Pancreas (tissue), 10 donors: ENCODE measurements around the gene EHD4. TPM values are rescaled to one million over a fixed set of nuclear protein-coding genes. Genes with fewer than 3 reads are reported as not detected.

Experiments used
- ATAC-seq, 4 donors: fragments of 200-7000 bp; cut with Tn5 transposase; one replicate each; pipeline versions ENCODE4 v1.8.0 to v1.9.1; 2020; ENCODE audit warnings: mild to moderate bottlenecking in 4 of 4, moderate library complexity in 4 of 4
- DNase-seq, 6 donors: peaks; one replicate each; pipeline ENCODE4 v3.0.0-alpha.2; 2020
- FAIRE-seq: peaks from 2 replicates; lab custom pipeline; 2012; peaks lifted over from hg19 to GRCh38; lab: Jason Lieb, UNC
- H3K27ac ChIP-seq, 4 donors: fragments of 200-600 bp; sonication (generic); 1 replicate in 3 of 4; 2 replicates in 1 of 4; pipeline versions ENCODE4 v1.5.0 to v1.8.0; 2020
- H3K27me3 ChIP-seq, 4 donors: fragments of 200-600 bp; one replicate each; pipeline ENCODE4 v1.8.0; 2021
- H3K36me3 ChIP-seq, 3 donors: fragments of 200-600 bp; sonication (generic) in 1 of 3; one replicate each; pipeline versions ENCODE4 v1.5.0 to v1.8.0; 2020 to 2021
- H3K4me1 ChIP-seq, 3 donors: fragments of 200-600 bp; one replicate each; pipeline ENCODE4 v1.8.0; 2021
- H3K4me3 ChIP-seq, 4 donors: fragments of 200-600 bp; sonication (generic) in 2 of 4; one replicate each; pipeline versions ENCODE4 v1.5.0 to v1.8.0; 2020 to 2021
- H3K9me3 ChIP-seq, 4 donors: fragments of 200-600 bp; one replicate each; pipeline ENCODE4 v1.8.0; 2021
- CTCF ChIP-seq, 4 donors: fragments of 200-600 bp; sonication (generic) in 3 of 4; IDR thresholded peaks; one replicate each; pipeline versions ENCODE4 v1.5.0 to v1.8.0; 2021; ENCODE audit warnings: antibody characterized with exemption in 4 of 4
- WGBS, 2 donors: extraction: QIAGEN DNeasy Blood & Tissue Kit; methylation state at CpG; one replicate each; pipeline ENCODE4 v1.1.7; 2013; 5-methylcytosine and 5-hydroxymethylcytosine counted together
- intact Hi-C, 3 donors: fragments of 100-400 bp; cut with DNase I; formaldehyde crosslinking; loops; one replicate each; pipeline versions ENCODE4 v1.11.1 to v1.14.2; 2022
- polyA plus RNA-seq, 2 donors: library from polyadenylated mRNA; stranded (reverse); fragments of 200-250 nt; gene quantifications; one replicate each; pipeline ENCODE4 v1.2.3, GENCODE V29; 2013
- total RNA-seq, 6 donors: library from RNA; stranded (reverse); fragmentation: NEBNext Ultra II Directional in 4 of 6; extraction: Animal tissue kit (Norgen Biotek cat#: 25700) in 4 of 6; gene quantifications; one replicate each; pipeline versions ENCODE4 v1.2.1 to v1.2.4, GENCODE V29; 2021 to 2023
- donor health status: healthy with polysubstance abuse.
- donor health status: DM: no; HTN: no; CAD: no; lungs with moderate emphysema.
- donor health status: DM: no; HTN: no; CAD: no.
- donor health status: control.
- donor health status: control.
- donor health status: Bipolar disorder and iron deficiency.
- donor health status: DM: yes; HTN: yes; CAD: no.
- donor health status: DM: no; HTN: no; CAD: no.
- donor health status: DM: no; HTN: no; CAD: no.
- donor health status: DM: yes; HTN: yes; CAD: no.

Gene EHD4
- total and polyA plus RNA-seq, 8 donors: 8.1 to 22.8 (median 8.5) TPM

GRCh38 chr15:41990243-41990605 is 17.9 kb upstream of the EHD4 start:
- intact Hi-C loops: loop anchor here in 1 of 3 donors (5.0 to 10.0 kb wide), 2 partner anchors 67 to 145 kb away; no protein-coding TSS in a partner anchor
- FAIRE-seq (no peak), DNase-seq (peak in 1 of 6 donors; percentile 54)

GRCh38 chr15:41989573-41990242 is 17.4 kb upstream of the EHD4 start:
- peak; percentile 94 to 99 (median 98) for TF ChIP-seq CTCF (IDR thresholded peaks at IDR 0.05)
- H3K4me3 ChIP-seq: no peak overlapping the region
- H3K4me1 ChIP-seq: no peaks in the 10 kb centered on the region
- H3K27me3 ChIP-seq: no peaks in the 10 kb centered on the region
- FAIRE-seq (no peak), DNase-seq (peak; percentile 76 to 98 (median 92)), ATAC-seq (peak; percentile 96 to 99 (median 98))
- no peaks in the 10 kb centered on the region for H3K9me3 ChIP-seq
- H3K27ac ChIP-seq: no peak overlapping the region
- 15 to 17% methylated on average over 9 of the region's 9 CpGs for WGBS, 2 donors
- H3K36me3 ChIP-seq: no peaks in the 10 kb centered on the region
- intact Hi-C loops: loop anchor here in 2 of 3 donors (5.0 to 10.0 kb wide), 2 partner anchors 68 to 145 kb away; no protein-coding TSS in a partner anchor

More at GRCh38 chr15:41990243-41990605, 17.9 kb upstream of the EHD4 start:
- WGBS, 2 donors: 57 to 67% methylated on average over 7 of the region's 7 CpGs
- H3K4me1 ChIP-seq: no peaks in the 10 kb centered on the region
- no peaks in the 10 kb centered on the region for H3K36me3 ChIP-seq
- ATAC-seq: no peak
- no peaks in the 10 kb centered on the region for H3K9me3 ChIP-seq
- no peak overlapping the region for H3K4me3 ChIP-seq
- H3K27ac ChIP-seq: no peak overlapping the region
- TF ChIP-seq CTCF (IDR thresholded peaks at IDR 0.05): no peak
- no peaks in the 10 kb centered on the region for H3K27me3 ChIP-seq

GRCh38 chr15:41988896-41989572 is 16.7 kb upstream of the EHD4 start:
- Histone ChIP-seq H3K9me3 (no peaks in the 10 kb centered on the region), H3K27ac (no peak overlapping the region), H3K36me3 (no peaks in the 10 kb centered on the region), H3K4me3 (no peak overlapping the region), H3K4me1 (no peaks in the 10 kb centered on the region), H3K27me3 (no peaks in the 10 kb centered on the region)
- intact Hi-C loops: loop anchor here in 1 of 3 donors (5.0 to 10.0 kb wide), 2 partner anchors 68 to 146 kb away; no protein-coding TSS in a partner anchor
- TF ChIP-seq CTCF (IDR thresholded peaks at IDR 0.05): no peak
- no peak for FAIRE-seq
- 62 to 68% methylated on average over 21 of the region's 21 CpGs for WGBS, 2 donors
- DNase-seq: no peak
- ATAC-seq: peak in 2 of 4 donors; percentile 7

GRCh38 chr15:41987925-41988275 is 15.5 kb upstream of the EHD4 start:
- Histone ChIP-seq H3K4me1 (no peaks in the 10 kb centered on the region), H3K9me3 (no peaks in the 10 kb centered on the region), H3K36me3 (no peaks in the 10 kb centered on the region), H3K4me3 (no peak overlapping the region), H3K27me3 (no peaks in the 10 kb centered on the region), H3K27ac (no peak overlapping the region)
- no peak for ATAC-seq
- intact Hi-C loops: loop anchor here in 1 of 3 donors (5.0 to 10.0 kb wide), 2 partner anchors 69 to 147 kb away; no protein-coding TSS in a partner anchor
- 80 to 88% methylated on average over 11 of the region's 11 CpGs for WGBS, 2 donors
- DNase-seq: no peak
- FAIRE-seq: no peak
- TF ChIP-seq CTCF (IDR thresholded peaks at IDR 0.05): no peak
